Bone marrow (tissue), 2 donors: Measurements from ENCODE around the gene BEST1.

Experiments used
- DNase-seq, 2 donors: peaks; one replicate each; lab custom pipeline; 2025; lab: John Stamatoyannopoulos, UW

The BEST1 gene

DNA sequence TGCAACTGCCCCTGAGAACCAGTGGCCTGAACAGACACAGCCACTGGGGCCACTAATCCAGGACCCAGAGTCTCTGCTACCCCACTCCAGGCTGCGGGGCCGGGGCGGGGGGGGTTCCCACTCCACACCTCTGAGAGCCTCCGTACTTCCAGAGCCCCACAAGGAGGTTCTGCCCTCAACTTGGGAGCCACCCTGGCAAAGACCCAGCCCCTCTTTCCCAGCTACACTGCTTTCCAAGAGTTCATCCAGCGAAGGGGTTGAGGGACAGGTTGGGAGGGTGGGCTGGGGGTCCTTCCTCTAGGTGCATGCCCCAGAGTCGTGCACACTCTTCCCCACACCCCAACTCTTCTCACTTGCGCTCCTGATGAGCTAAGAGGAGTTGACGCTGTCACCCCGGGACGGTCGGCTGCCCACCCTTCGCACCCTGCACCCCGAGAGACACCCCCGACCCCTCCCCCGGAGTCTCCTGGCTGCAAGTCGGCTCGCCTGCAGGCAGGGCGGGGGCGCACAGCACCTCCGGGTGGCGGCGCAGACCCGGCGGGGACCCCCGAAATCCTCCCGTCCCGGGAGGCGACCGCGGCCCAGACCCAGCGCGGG, 33.3 kb upstream of the BEST1 start:
- DNase-seq, result no peak

DNA sequence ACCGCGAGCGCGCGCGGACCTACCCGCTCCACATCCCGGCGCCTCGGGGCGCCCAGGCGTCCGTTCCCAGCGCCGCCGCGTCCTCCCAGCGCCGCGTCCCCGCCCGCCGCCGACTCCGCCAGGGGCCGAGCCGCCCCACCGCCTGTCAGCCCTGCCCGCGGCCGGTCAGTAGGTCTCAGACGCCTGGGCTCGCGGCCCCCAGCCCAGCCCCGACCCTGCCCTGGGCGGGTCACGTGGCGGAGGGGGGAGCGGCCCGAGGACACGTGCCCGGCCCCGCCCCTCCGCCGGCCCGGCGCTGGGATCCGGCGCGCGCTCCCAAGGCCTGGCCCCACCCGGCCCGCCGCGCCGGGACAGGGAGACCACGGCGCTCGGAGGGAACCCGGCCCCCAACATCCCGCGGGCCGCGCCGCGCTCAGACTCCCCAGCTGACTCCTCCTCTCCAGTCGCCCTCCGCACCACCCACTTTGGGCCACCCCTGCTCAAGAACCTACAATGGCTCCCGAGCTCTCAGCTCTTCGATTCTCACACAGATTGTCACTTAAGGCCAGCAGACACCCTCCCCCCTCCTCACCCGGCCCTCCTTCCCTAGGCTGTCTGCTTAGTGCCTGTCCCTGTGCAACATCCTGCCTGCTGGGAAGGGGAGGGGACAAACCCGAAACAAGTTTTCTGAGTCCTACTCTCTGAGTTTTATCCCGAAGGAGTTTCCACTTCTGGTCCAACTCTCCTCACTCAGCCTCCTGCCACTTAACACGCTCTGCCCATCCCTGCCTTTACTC, 32.6 kb upstream of the BEST1 start, which contains the start of gene RAB3IL1:
TSS of gene RAB3IL1 (minus strand) at position 233 of the 776 bp plus-strand sequence. CDS start at position 34, 199 bp downstream.
- no peak for DNase-seq

DNA sequence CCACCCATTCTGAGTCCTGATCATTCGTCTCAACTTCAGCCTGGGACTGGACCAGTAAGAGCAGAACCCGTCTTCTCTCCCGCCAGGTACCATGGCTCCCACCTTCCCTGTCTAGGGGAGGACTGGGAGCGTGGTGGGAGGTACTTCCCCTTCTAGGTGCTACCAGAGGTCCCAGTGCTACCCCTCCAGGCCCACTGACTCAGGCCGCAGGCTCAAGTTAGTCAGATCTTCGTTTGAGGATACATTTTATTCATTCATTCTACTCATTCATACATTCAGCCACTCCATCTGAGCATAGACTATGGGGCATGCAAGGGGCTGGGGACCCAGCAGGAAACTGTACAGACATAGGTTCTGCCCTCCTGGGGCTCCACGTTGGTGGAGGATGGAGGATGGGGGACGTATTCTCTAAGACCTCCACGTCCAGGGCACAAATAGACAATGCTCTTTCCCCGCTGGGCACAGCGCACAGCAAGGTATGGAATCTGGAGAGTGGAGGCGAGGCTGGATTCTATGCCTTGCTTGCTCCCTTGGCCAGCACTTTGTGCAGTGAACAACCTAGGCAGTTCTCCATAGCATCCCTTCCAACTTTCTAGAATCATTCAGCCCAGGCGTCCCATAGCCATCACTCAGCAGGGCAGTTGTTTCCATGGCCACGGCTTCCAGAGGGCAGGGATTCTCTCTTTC, 31.8 kb upstream of the BEST1 start:
- DNase-seq, result no peak

DNA sequence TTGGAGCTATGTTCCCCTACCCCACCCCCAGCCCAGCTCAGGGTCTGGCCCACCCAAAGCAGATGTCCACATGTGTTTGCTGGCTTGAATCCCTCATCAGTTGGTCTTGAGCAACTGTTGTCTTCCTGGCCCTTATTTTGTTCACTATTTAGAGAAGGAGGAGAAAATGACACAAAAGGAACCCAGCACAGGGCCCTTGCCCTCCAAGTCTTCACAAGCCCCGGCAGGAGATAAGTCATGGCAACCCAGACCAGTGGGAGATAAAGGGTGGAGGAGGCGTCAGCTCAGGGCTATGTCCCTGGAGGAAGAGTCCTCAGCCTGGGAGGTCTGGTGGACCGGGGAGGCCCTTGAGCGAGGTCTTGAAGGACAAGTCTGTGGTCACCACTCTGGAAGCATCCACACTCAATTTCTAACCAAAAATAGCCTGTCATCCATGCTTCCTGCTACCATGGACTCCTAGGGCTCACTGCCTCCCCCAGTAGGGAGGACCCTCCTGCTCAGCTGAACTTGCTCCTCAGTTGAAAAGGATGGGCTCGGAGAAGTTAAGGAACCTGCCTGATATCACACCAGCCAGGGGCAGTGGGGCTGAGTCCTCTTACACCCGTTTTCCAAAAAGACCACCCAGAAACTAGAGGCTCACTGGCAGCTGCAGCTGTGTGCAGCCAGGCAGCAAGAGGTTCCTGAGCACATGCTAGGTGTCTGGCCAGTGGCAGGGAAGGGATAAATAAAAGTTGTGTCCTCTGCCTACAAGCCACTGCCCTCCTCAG, 31.0 kb upstream of the BEST1 start:
- no peak for DNase-seq

DNA sequence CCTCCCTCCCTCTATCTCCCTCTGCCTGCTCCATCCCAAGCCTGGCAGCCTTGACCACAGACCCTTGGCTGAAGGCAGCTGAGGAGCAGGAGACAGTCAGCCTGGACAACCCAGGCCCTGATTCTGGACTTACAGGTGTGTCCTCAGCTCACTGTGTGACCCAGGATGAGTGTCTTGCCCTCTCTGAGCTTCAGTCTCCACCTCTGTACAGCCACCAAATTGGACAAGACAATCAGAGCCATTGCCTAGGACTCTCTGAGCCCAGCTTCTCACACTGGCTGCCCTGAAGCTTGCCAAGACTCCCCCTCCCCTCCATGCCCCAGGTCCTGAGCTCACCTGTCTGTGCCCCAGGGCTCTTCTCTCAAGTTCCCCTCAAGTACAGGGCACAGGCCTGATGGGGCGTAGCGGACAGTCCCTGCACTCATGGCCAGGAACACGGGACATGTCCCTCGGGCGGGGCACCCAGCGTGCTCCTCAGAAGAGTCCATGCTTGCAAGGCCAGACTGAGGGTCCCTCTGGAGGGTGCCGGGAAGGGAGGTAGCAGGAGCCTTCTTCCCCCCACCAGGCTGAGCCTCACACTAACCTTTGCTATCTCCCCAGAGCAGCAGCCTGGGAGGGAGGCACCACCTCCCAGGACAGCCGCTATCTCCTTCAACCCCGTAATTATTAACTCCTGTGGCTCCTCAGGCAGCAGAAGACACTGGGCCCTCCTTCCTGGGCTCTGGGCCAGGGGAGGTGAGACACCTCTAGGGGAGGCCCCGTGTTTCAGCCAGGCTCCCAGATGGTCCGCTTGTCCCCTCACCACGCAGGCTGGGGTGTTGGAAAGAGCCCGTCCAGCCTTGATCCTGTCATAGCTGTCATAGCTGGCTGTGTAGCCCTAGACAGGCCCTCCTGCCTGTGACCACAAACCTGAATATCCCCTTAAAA, 30.2 kb upstream of the BEST1 start:
- DNase-seq, result no peak

DNA sequence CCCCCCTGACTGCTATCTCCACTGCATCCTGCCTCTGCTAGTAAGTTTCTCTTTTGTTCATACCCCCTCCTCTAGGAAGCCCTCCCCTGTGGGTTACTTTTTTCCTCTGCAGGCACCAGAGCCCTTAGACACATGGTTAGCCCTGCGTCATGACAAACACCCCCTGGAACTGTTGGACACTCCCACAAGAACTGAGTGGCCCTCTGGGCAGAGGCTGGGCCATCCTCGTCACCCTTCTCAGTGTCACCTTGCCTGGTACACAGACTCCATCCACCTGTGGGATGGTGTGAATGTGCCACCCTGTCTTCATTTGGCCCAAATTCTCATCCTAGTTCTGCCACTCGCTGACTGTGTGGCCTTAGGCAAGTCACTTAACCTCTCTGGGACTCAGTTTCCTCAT, 28.7 kb upstream of the BEST1 start:
- no peak for DNase-seq

DNA sequence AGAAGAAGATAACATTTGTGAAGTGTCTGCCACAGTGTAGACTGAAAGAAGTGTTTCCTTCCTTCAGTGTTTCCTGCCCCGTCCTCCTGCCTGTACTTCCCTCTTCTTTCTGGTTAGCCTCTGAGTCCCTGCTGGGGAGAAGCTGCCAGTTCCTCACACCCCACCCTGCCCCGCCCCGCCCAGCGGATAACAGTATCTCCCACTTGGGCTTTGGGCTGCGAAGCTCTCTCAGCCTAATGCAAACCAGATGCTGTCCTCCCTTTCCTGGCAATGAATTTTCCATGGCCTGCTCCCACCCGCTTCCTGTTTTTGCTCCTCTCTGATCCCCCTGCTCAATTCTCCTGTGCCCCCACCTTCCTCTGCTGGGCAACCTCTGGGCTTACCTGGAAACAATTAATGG, 27.6 kb upstream of the BEST1 start:
- DNase-seq, result peak in 1 of 2 donors; percentile 91

DNA sequence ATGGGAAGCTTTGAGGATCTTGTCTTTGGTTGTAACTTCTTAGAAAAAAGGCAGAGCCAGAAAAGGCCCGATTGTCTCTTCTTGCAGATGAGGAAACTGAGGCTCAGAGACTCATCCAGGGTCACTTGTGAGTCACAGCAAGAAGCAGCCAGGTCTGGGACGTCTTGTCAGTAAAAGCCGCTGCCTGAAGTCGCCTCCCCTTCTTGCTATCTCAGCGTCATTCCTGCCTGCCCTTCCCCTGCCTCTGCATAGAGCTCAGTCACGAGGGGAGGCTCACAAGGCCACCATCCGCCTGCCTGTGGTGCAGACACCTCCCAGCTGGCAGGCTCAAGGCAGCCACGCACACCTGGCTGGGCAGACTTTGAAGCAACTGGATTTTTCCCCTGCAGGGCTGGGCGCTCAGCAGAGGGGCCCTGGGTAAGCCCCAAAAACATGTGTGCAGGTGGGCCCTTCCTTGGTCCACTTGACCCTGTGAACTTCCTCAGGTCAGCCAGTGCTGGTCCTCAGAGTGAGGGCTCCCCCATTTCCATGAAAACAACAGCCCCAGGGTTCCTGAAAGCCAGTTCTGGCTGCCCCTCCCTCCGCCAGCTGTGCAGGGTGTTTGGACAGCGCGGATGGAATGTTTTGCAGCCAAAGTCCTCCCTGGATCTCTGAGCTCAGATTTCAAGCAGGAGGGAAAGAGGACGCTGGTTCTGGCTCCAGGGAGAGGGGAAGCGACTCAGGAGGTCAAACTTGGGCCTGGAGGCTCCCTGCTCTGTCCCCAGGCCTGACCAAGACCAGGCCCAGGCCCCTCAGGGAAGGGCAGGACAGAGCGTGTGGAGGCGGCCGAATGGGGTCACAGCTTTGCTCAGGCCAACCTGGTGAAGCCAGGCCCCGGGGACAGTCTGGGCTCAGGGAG, 26.7 kb upstream of the BEST1 start:
- DNase-seq, result no peak

DNA sequence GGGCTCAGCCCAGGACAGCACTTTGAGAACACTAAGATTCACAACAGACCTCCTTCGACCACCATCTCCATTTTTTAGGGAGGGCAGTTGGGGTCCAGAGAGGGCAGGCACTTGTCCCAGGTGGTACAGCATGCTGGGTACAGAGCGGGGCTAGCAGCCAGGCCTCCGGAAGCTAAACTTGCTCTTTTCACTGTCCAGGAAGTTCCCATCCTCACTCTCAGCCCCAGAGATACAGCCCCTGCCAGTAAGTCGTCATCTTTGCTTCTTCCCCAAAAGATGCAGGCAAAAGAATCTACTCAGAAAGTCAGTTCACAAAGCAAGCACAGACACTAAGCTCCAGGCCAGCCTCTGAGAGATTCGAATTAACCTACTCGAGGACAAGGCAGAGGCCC, 26.1 kb upstream of the BEST1 start:
- no peak for DNase-seq

DNA sequence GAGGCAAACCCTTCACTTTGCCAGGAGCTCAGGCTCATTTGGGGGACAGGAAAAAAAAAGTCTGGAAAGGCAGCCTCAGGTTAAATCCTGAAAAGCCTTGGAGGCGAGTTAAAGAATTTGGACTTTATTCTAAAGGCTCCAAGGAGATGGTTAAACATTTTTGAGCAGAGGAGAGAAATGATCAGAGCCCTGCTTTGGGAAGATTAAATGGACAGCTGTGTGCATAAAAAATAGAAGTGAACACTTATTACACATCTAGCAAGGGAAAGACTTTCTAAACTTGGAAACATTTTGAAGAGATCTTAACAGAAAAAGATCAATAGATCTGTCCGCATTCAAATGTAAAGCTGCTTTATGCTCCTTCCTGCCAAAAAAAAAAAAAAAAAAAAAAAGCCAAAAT, 24.4 kb upstream of the BEST1 start:
- no peak for DNase-seq

DNA sequence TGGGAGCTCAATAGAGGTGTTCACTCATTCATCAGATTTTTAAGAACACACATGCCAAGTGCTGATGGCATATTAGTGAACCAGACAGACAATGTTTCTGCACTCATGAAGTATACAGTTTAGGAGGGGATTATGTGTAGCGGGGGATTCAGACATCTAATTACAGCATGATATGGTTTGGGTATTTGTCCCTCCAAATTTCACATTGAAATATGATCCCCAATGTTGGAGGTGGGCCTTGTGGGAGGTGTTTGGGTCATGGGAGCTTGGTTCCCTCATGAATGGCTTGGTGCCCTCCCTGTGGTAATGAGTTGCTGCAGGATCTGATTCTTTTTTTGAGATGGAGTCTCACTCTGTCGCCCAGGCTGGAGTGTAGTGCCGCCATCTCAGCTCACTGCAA, 23.9 kb upstream of the BEST1 start:
- no peak for DNase-seq

DNA sequence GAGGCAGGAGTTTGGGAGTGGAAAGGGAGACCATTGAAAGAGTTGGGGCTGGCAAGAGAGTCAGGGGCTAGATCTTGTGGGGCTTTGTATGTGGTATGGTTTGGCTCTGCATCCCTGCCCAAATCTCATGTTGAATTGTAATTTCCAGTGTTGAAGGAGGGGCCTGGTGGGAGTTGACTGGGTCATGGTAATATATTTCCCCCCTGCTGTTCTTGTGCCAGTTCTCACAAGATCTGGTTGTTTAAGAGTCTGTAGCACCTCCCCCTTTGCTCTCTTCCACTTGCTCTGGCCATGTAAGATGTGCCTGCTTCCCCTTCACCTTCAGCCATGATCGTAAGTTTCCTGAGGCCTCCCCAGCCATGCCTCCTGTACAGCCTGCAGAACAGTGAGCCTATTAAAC, 22.6 kb upstream of the BEST1 start:
- no peak for DNase-seq

DNA sequence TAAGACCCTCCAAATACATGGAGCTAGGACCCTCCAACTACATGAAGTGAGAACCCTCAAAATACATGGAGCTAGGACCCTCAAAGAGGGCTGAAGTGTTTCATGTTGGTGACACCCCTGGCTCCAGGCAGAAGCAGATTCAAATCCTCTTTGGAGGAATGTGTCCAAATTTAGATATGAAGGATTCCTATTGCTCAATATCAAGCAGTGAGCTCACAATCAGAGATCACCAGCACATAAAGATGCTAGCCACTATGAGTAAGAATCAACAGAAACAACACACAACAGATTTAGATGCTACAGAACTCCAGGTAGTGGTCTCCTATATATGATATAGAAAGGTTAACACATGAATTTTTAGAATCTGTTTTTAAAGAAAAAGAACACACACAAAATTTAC, 21.5 kb upstream of the BEST1 start:
- no peak for DNase-seq

DNA sequence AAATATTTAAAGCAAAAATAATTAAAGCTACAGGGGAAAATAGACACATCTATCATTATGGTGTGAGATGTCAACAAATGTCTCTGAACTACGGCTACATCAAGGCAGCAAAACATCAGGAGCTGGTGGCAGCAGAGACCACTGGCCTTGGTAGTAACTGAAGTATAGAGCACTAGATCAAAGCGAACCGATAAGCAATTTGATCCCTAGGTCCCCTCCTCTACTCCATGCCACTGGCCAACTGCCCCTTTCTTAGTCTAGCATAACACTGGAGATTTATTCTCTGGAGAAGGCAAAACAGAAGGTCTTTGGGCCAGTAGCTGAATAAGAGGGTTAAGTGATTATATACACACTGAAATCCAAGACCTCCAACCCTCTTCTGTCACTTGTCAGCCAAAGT, 19.2 kb upstream of the BEST1 start:
- DNase-seq, result no peak

DNA sequence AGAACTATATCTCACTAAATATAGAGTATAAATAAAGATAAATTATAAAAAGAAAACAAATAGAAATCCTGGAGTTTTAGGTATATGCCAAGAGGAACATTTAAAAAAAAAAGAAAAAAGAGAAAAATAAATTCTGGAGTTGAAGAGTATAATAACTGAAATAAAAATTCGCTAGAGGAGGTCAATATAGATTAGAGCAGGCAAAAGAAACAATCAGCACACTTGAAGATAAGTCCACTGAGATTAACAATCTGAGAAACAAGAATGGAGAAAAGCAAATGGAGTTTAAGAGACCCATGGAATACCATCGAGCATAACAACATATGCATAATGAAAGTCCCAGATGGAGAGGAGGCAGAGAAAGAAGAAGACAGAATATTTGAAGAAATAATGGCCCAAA, 14.3 kb upstream of the BEST1 start:
- DNase-seq, result no peak

DNA sequence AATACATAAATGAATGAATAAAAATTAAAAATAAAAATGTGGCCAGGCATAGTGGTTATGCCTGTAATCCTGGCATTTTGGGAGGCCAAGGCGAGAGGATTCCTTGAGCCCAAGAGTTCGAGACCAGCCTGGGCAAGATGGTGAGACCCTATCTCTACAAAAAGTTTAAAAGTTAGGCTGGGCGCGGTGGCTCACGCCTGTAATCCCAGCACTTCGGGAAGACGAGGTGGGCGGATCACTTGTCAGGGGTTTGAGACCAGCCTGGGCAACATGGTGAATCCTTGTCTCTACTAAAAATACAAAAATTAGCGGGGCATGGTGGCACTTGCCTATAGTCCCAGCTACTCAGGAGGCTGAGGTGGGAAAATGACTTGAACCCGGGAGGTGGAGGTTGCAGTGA, 9.7 kb upstream of the BEST1 start:
- DNase-seq, result no peak

DNA sequence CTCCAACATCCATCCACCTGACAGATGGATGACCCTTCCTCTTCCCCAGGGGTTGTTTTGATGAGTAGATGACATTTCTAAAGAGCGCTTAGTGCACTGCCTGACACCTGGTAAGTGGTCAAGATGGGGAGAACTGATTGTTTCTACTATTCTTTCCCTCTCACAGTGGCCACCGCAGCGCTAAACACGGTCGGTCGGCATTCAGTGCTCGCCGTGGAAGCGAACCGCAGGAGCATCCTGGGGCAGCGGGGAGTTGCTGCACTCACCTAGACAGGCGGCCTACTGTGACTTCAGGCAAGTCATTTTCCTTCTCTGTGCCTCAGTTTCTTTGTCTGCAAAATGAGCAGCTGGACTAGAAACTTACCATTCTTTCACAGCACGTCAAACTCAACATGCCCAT, 5.0 kb upstream of the BEST1 start:
- DNase-seq, result no peak

DNA sequence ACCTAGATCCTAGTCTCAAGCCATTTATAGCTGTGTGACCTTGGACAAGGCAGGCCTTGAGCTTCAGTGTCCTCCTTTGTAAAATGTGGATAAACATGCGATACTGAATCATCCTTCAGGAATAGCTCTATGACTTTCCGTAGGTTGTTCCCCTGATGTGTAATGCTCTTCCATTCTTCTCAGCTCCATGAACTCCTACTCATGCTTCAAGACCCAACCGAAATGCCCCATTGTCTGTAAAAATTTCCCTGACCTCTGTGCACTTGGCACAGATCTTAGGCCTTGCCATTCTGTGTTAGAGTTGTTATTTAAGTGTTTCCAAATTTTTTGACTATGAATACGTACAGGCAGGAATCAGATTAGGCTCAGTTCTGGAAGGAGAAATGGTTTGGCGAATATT, 3.3 kb upstream of the BEST1 start:
- DNase-seq, result no peak

DNA sequence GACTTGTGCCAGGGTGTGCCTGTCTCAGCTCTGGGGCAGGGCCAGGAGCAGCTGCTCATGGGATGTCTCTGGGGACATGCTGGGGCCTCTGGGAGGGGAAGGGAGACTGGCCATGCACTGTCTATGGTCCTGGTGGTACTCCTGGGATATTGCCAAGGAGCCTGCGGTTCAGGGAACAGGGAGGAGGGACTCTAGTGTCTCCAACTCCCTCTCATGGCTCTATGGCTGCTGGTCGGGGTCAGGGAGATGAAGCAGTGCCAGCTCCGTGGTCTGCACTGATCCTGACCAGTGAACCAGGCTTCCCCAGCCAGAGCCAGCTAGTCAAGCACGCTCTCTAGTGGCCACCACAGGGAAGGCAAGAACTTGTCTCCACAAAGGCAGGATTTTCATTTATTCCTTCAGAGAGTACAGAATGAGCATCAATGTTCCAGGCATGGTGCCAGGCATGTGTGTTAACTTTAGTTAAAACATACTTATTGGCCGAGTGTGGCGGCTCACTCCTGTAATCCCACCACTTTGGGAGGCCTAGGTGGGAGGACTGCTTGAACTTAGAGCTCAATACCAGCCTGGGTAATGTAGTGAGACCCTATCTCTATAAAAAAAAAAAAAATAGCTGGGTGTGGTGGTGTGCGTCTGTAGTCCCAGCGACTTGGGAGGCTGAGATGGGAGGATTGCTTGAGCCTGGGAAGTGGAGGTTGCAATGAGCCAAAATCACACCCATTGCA, 2.5 kb upstream of the BEST1 start:
- DNase-seq, result peak; percentile 43 to 69

DNA sequence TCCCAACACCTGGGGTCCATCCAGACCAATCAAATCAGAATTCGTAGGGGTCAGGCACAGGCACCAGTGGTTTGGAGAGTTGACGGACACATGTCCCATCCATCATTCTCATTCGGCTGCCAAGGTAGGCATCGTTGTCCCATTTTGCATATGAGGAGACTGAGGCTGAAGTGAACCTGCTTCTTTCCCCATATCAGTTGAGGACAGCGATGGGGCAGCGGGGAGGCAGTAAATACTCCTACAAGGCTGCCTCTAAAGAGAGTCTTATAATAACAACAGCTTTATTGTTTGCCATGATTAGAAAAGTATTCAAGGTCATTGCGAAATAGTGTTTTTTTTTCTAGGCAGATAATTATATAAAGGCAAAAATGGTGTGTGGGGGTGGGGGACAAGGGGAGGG, 1.6 kb upstream of the BEST1 start:
- no peak for DNase-seq
